Thyroid gland (tissue), 4 donors: Measurements from ENCODE around the gene KTN1.

ENCODE experiments used
- CTCF ChIP-seq, 6 experiments: fragments of 200-600 bp in 3 of 6; fragments of 450-650 bp in 3 of 6; sonication (generic) in 3 of 6; IDR thresholded peaks; one replicate each; pipeline ENCODE4 v1.5.1; 2016 to 2019; ENCODE audit warnings: antibody characterized with exemption in 6 of 6, mild to moderate bottlenecking in 2 of 6, inconsistent platforms in 1 of 6, moderate library complexity in 1 of 6
- POLR2A ChIP-seq, 2 donors: fragments of 450-650 bp; IDR thresholded peaks; one replicate each; pipeline ENCODE4 v1.6.1; 2017; ENCODE audit warnings: antibody characterized with exemption in 2 of 2, mild to moderate bottlenecking in 2 of 2, moderate library complexity in 1 of 2

GRCh38 chr14:55722054-55722453, 142.0 kb downstream of the KTN1 start:
- TF ChIP-seq CTCF (IDR thresholded peaks at IDR 0.05), result no peak
- no peak for TF ChIP-seq POLR2A (IDR thresholded peaks at IDR 0.05)
